GM12891 (cell line): Measurements from ENCODE around the gene RBMS2.

Experiments
- POLR2A ChIP-seq: IDR thresholded peaks from 2 replicates; pipeline ENCODE4 v1.6.1; 2011; ENCODE audit warnings: low read depth, low read length, control low read depth
- POLR2AphosphoS5 ChIP-seq: IDR thresholded peaks from 2 replicates; pipeline ENCODE4 v1.6.1; 2011; ENCODE audit warnings: low read depth, low read length, control low read depth

GRCh38 chr12:56574210-56574609, 52.6 kb downstream of the RBMS2 start:
- TF ChIP-seq POLR2A = no peak
- no peak for TF ChIP-seq POLR2AphosphoS5
